Lung (tissue), 12 donors: Measurements from ENCODE around the gene AP3S2. TPM values are rescaled to one million over a fixed set of nuclear protein-coding genes. Genes with fewer than 3 reads are reported as not detected.

Source experiments
- ATAC-seq: fragments of 200-7000 bp; cut with Tn5 transposase; one replicate; pipeline ENCODE4 v1.9.1; 2020; ENCODE audit warnings: moderate number of reproducible peaks; ENCODE audit not compliant: insufficient read depth, low FRiP score
- DNase-seq, 3 donors: peaks; one replicate each; pipeline ENCODE4 v3.0.0-alpha.2; 2013 to 2017
- H3K27ac ChIP-seq, 2 donors: one replicate each; pipeline ENCODE4 v1.5.1; 2013; ENCODE audit warnings: mild to moderate bottlenecking in 2 of 2, moderate library complexity in 2 of 2, control low read depth in 1 of 2, inconsistent platforms in 1 of 2, low read depth in 1 of 2, low read length in 1 of 2
- H3K27me3 ChIP-seq, 3 donors: one replicate each; pipeline ENCODE4 v1.5.1; 2013; ENCODE audit warnings: low read length in 2 of 3; ENCODE audit not compliant: control insufficient read depth in 3 of 3, insufficient read depth in 3 of 3
- H3K36me3 ChIP-seq, 4 donors: one replicate each; pipeline ENCODE4 v1.5.1; 2013; ENCODE audit warnings: low read length in 4 of 4, mild to moderate bottlenecking in 1 of 4, moderate library complexity in 1 of 4; ENCODE audit not compliant: control insufficient read depth in 4 of 4, insufficient read depth in 4 of 4
- H3K4me1 ChIP-seq, 5 donors: one replicate each; pipeline ENCODE4 v1.5.1; 2013; ENCODE audit warnings: low read length in 5 of 5, mild to moderate bottlenecking in 2 of 5, moderate library complexity in 1 of 5; ENCODE audit not compliant: control insufficient read depth in 5 of 5, insufficient read depth in 5 of 5
- H3K4me3 ChIP-seq: one replicate; pipeline ENCODE4 v1.5.1; 2013; ENCODE audit warnings: mild to moderate bottlenecking, control low read depth, moderate library complexity
- H3K9ac ChIP-seq, 2 donors: one replicate each; pipeline ENCODE4 v1.5.1; 2013; ENCODE audit warnings: low read length in 2 of 2, control low read depth in 1 of 2; ENCODE audit not compliant: insufficient read depth in 1 of 2
- H3K9me3 ChIP-seq, 4 donors: one replicate each; pipeline ENCODE4 v1.5.1; 2013; ENCODE audit warnings: low read length in 3 of 4, mild to moderate bottlenecking in 1 of 4, moderate library complexity in 1 of 4; ENCODE audit not compliant: control insufficient read depth in 4 of 4, insufficient read depth in 3 of 4
- CTCF ChIP-seq: IDR thresholded peaks from 2 replicates; pipeline ENCODE4 v1.5.1; 2012; ENCODE audit warnings: mild to moderate bottlenecking; ENCODE audit errors: control extremely low read depth, extremely low read depth
- WGBS, 2 donors: extraction: QIAGEN DNeasy Blood & Tissue Kit; methylation state at CpG; one replicate each; pipeline ENCODE4 v1.1.7; 2013; 5-methylcytosine and 5-hydroxymethylcytosine counted together
- polyA plus RNA-seq, 2 donors: library from polyadenylated mRNA; stranded (reverse); fragments of 200-250 nt; gene quantifications; one replicate each; pipeline ENCODE4 v1.2.1, GENCODE V29; 2013
- total RNA-seq, 2 donors: library from RNA; depleted of rRNA in 1 of 2; stranded (reverse); fragments of >200 nt in 1 of 2; gene quantifications; one replicate each; pipeline ENCODE4 v1.2.1, GENCODE V29; 2014 to 2021
- donor health status: control.
- donor health status: control.
- donor health status: Bipolar disorder and iron deficiency.
- donor health status: healthy.
- donor health status: DM: yes; HTN: yes; CAD: no.

AP3S2 gene
- total and polyA plus RNA-seq, 4 donors, result 9.9 to 31.8 (median 25.9) TPM

GRCh38 chr15:89839167-89839810 is 54.5 kb downstream of the AP3S2 start:
- Histone ChIP-seq H3K36me3 (peaks cover 6 to 23% (median 15%) of the 10 kb centered on the region in 4 donors), H3K9ac (no peak overlapping the region), H3K9me3 (peaks cover 0 to 2% (median 0%) of the 10 kb centered on the region in 4 donors), H3K27ac (no peak overlapping the region), H3K4me3 (no peak overlapping the region), H3K27me3 (no peaks in the 10 kb centered on the region), H3K4me1 (peaks cover 0 to 7% (median 0%) of the 10 kb centered on the region in 5 donors)
- ATAC-seq (no peak), DNase-seq (no peak)
- WGBS, 2 donors, result 83 to 92% methylated on average over 4 of the region's 4 CpGs
- TF ChIP-seq CTCF, result no peak

GRCh38 chr15:89837830-89838178 is 56.0 kb downstream of the AP3S2 start:
- DNase-seq (no peak), ATAC-seq (no peak)
- Histone ChIP-seq H3K27ac (peak overlapping the region in 1 of 2 donors; percentile 80), H3K4me3 (no peak overlapping the region), H3K4me1 (peaks cover 0 to 7% (median 0%) of the 10 kb centered on the region in 5 donors), H3K27me3 (no peaks in the 10 kb centered on the region), H3K9ac (no peak overlapping the region), H3K9me3 (peaks cover 0 to 2% (median 0%) of the 10 kb centered on the region in 4 donors), H3K36me3 (peaks cover 8 to 36% (median 20%) of the 10 kb centered on the region in 4 donors)
- TF ChIP-seq CTCF, result no peak
- WGBS, 2 donors, result 59 to 61% methylated on average over 3 of the region's 3 CpGs

- TF ChIP-seq CTCF, result no peak
- 30 to 43% methylated on average over 6 of the region's 6 CpGs for WGBS, 2 donors
- Histone ChIP-seq H3K27me3 (no peaks in the 10 kb centered on the region), H3K36me3 (peaks cover 8 to 36% (median 20%) of the 10 kb centered on the region in 4 donors), H3K27ac (peak overlapping the region in 1 of 2 donors; percentile 80), H3K9me3 (peaks cover 0 to 2% (median 0%) of the 10 kb centered on the region in 4 donors), H3K4me1 (peaks cover 0 to 7% (median 0%) of the 10 kb centered on the region in 5 donors), H3K9ac (no peak overlapping the region), H3K4me3 (no peak overlapping the region)
- ATAC-seq, result no peak
- no peak for DNase-seq
Measured at GRCh38 chr15:89837134-89837829, 56.5 kb downstream of the AP3S2 start.
